Rectal smooth muscle tissue (tissue), 1 donor: ENCODE measurements around the gene ILF3.
"Not testable (repeated sequence)": the region's sequence is repeated elsewhere in the genome, so short reads cannot be mapped to it uniquely, and the experiment has no call there.

Experiments used
- H3K27ac ChIP-seq: one replicate; pipeline ENCODE4 v1.7.0; 2013; ENCODE audit warnings: low read depth, low read length, inconsistent platforms
- H3K27me3 ChIP-seq: one replicate; pipeline ENCODE4 v1.7.0; 2013; ENCODE audit warnings: low read length; ENCODE audit not compliant: control insufficient read depth, insufficient read depth
- H3K36me3 ChIP-seq: one replicate; pipeline ENCODE4 v1.7.0; 2013; ENCODE audit warnings: low read length; ENCODE audit not compliant: control insufficient read depth, insufficient read depth
- H3K4me1 ChIP-seq: one replicate; pipeline ENCODE4 v1.7.0; 2013; ENCODE audit warnings: low read length; ENCODE audit not compliant: control insufficient read depth, insufficient read depth
- H3K4me3 ChIP-seq: one replicate; pipeline ENCODE4 v1.7.0; 2013; ENCODE audit warnings: low read length
- H3K9ac ChIP-seq: one replicate; pipeline ENCODE4 v1.7.0; 2013; ENCODE audit warnings: low read length

The ILF3 gene

GRCh38 chr19:10644260-10645007 lies 9.7 kb upstream of the ILF3 start:
- Histone ChIP-seq H3K36me3 (peaks cover 2% of the 10 kb centered on the region), H3K9ac (no peak overlapping the region), H3K4me1 (no peaks in the 10 kb centered on the region), H3K27me3 (no peaks in the 10 kb centered on the region), H3K27ac (no peak overlapping the region), H3K4me3 (no peak overlapping the region)

DNA sequence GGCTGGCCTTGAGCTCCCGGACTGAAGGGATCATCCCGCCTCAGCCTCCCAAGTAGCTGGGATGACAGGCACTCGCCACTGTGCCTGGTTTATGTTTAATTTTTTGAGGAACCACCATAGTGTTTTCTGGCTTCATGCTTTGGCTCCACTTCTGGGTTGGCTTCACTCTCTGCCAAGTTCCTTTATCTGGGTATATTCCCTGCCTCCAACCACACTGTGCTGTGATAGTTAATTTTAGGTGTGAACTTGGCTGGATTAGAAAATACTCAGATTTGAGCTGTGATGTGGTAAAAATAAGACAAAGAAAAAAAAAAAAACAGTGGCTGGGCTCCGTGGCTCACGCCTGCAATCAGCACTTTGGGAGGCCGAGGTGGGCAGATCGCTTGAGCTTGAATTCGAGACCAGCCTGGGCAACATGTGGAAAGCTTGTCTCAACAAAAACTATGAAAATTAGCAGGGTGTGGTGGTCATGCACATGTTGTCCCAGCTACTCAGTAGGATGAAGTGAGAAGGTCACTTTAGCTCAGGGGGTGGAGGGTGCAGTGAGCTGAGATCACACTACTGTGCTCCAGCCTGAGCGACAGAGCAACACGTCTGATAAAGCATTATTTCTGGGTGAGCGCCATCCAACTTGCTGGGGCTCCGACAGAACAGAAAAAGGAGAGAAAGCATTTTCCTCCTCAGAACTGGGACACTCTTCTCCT lies 7.5 kb upstream of the ILF3 start:
- Histone ChIP-seq H3K9ac (no peak overlapping the region), H3K4me3 (no peak overlapping the region), H3K27me3 (no peaks in the 10 kb centered on the region), H3K27ac (peak overlapping the region; percentile 30), H3K36me3 (no peaks in the 10 kb centered on the region), H3K4me1 (peaks cover under 1% of the 10 kb centered on the region)

DNA sequence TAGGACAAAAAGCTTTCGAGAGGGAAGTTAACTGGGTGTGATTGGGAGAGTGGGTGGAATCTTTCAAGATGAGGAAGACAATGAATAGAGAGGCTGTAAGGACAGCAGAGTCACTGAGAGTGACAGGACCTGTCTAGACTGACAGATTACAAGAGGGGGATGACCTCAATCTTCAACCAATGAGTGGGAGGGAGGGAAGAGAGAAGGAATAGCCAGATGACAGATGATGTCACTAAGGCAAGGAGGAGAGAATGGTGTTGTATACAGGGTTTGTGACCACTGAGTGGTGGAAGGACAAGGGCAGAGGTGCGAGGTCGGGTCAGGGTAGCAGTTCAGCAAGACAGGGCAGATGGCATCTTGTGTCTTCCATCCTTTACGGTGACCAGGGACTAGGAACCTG lies 5.8 kb upstream of the ILF3 start:
- Histone ChIP-seq H3K4me3 (no peak overlapping the region), H3K27me3 (no peaks in the 10 kb centered on the region), H3K4me1 (peaks cover 5% of the 10 kb centered on the region), H3K27ac (no peak overlapping the region), H3K9ac (no peak overlapping the region), H3K36me3 (no peaks in the 10 kb centered on the region)

DNA sequence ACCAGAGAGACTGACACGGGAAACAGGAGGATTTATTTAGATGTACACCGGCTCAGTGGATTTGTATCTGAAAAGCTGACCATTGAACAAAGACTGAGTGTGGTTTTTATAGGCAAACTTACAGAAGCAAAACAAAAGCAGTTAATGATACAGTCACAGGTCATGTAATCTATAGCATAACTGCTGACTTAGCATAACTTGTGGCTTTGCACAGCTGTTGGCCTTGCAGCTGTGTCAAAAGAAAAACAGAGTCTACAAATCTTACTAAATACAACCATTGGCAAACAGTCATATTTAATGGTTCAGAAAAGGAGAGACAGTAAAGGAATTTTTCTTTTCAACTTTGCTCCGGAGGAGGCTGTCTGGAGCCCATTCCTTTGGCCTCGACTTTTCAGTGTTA lies 2.3 kb upstream of the ILF3 start:
- Histone ChIP-seq H3K27ac (no peak overlapping the region), H3K4me3 (no peak overlapping the region), H3K27me3 (no peaks in the 10 kb centered on the region), H3K4me1 (peaks cover 16% of the 10 kb centered on the region), H3K9ac (no peak overlapping the region), H3K36me3 (no peaks in the 10 kb centered on the region)

- no peaks in the 10 kb centered on the region for H3K36me3 ChIP-seq
Measured at GRCh38 chr19:10653482-10653731, 739 bp upstream of the ILF3 start.

GRCh38 chr19:10654610-10655456 lies 687 bp downstream of the ILF3 start:
- Histone ChIP-seq H3K27me3 (no peaks in the 10 kb centered on the region), H3K4me1 (peaks cover 16% of the 10 kb centered on the region), H3K36me3 (no peaks in the 10 kb centered on the region), H3K4me3 (peak overlapping the region; percentile 82), H3K27ac (peak overlapping the region; percentile 95), H3K9ac (no peak overlapping the region)

More at GRCh38 chr19:10653482-10653731, 739 bp upstream of the ILF3 start:
- peaks cover 16% of the 10 kb centered on the region for H3K4me1 ChIP-seq
- peak overlapping the region; percentile 100 for H3K27ac ChIP-seq
- peak overlapping the region; percentile 99 for H3K9ac ChIP-seq
- no peaks in the 10 kb centered on the region for H3K27me3 ChIP-seq
- H3K4me3 ChIP-seq: peak overlapping the region; percentile 100

DNA sequence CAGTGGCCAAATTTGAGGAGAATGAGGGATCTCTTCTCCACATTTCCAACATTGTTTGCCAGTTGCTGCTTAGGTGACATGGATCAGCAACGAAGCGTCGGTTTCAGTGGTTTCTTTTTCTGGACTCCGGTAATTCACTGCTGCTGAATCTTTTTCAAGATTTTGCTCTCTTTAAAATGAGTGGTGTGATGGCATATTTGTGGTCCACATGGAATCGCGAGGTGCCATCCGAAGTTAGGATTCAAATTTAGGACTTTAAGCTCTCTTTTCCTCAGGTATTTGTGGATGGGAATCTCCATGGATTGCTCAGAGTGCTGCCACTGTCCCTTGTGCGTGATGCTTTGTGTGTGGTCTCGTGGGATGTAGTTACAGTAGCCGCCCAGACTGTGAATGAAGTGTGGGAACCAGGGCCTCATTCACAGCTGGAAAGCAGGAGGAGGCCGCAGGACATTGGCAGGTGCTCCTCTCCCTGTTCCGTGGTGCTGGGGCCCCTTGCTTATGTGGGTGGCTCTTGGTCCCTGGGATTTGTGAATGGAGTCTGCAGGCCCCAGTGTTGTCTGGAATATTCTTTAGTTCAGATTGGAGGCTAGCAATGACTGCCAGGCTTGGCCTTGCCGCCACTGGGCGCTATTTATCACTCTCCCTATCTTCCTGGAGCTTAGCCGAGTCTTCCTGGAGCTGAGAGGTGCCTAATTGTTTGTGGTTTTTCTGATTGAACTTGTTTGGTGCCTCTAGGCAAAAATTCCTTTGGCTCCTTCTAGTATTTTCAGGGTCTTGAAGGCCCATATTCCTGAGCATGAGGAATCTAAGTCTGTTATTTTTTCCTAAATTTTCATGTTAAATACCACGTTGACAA lies 1.5 kb downstream of the ILF3 start:
- Histone ChIP-seq H3K4me1 (peaks cover 16% of the 10 kb centered on the region), H3K4me3 (peak overlapping the region; percentile 82)

DNA sequence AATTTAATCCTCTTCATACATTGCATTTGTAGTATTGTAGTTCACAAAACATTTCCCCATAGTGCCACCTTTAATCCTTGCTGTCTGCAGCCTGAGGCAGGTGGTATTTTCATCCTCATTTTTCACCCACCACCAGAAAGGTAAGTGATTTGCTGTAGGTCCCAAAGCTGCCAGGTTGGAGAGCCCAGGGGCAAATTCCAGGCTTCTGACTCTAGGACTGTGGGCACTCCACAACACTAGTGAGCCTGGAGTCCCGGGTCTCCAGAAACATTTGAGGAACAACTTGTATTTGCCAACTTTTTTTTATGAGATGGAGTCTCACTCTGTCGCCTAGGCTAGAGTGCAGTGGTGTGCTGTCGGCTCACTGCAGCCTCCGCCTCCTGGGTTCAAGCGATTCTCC lies 6.2 kb downstream of the ILF3 start:
- Histone ChIP-seq H3K4me1 (peaks cover 13% of the 10 kb centered on the region), H3K4me3 (no peak overlapping the region), H3K27me3 (no peaks in the 10 kb centered on the region), H3K9ac (no peak overlapping the region), H3K36me3 (no peaks in the 10 kb centered on the region), H3K27ac (no peak overlapping the region)

More for the DNA sequence above, 1.5 kb downstream of the ILF3 start:
- peak overlapping the region; percentile 21 for H3K27ac ChIP-seq
- H3K36me3 ChIP-seq: no peaks in the 10 kb centered on the region
- H3K27me3 ChIP-seq: no peaks in the 10 kb centered on the region
- no peak overlapping the region for H3K9ac ChIP-seq

DNA sequence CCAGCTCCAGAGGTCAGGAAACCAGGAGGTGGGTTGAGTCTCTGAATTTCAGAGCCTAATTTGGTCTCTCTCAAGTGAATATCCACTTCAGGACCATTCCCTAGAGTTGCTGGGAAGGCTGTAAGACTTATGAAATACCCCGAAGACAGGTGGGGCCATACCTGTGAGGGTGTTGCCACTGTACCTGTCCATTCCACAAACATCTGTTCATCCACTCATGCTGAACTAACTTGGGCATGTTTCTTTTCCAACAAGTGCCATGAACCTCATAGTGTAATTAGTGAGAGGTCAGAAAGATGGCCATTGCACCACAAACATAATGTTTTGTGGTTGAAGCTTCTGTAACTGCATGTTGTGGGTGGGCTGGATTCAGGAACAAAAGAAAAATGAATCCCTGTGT lies 7.8 kb downstream of the ILF3 start:
- no peak overlapping the region for H3K9ac ChIP-seq
- no peak overlapping the region for H3K4me3 ChIP-seq
- H3K27ac ChIP-seq: no peak overlapping the region
- H3K27me3 ChIP-seq: no peaks in the 10 kb centered on the region
- H3K36me3 ChIP-seq: no peaks in the 10 kb centered on the region
- H3K4me1 ChIP-seq: peaks cover 4% of the 10 kb centered on the region

GRCh38 chr19:10662384-10663251 lies 8.5 kb downstream of the ILF3 start:
- Histone ChIP-seq H3K36me3 (no peaks in the 10 kb centered on the region), H3K4me1 (peaks cover 4% of the 10 kb centered on the region), H3K4me3 (no peak overlapping the region), H3K27me3 (no peaks in the 10 kb centered on the region), H3K9ac (no peak overlapping the region), H3K27ac (no peak overlapping the region)

DNA sequence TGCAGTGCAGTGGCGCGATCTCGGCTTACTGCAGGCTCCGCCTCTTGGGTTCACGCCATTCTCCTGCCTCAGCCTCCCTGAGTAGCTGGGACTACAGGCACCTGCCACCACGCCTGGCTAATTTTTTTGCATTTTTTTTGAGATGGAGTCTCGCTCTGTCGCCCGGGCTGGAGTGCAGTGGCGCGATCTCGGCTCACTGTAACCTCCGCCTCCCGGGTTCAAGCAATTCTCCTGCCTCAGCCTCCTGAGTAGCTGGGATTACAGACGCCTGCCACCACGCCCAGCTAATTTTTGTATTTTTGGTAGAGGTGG lies 9.1 kb downstream of the ILF3 start:
- not testable (repeated sequence) for H3K4me1 ChIP-seq, H3K36me3 ChIP-seq, H3K27me3 ChIP-seq, H3K27ac ChIP-seq, H3K9ac ChIP-seq, H3K4me3 ChIP-seq
